WTC11 (cell line): Measurements from ENCODE around the gene KIF26A. TPM values are rescaled to one million over a fixed set of nuclear protein-coding genes. Genes with fewer than 3 reads are reported as not detected.

Source experiments
- ATAC-seq: fragments of 200-7000 bp; cut with Tn5 transposase; 2 replicates; pipeline ENCODE4 v1.10.0; 2021; ENCODE audit warnings: mild to moderate bottlenecking, moderate library complexity
- CTCF ChIA-PET: fragments of 300-600 bp; sonication (Branson Sonifier 250); formaldehyde crosslinking; loops from one replicate; lab custom pipeline; 2021; ENCODE audit warnings: antibody characterized with exemption; lab: Charles Lee
- POLR2A ChIA-PET: fragments of 350-600 bp; sonication (Branson Sonifier 250); formaldehyde crosslinking; loops from one replicate; lab custom pipeline; 2021; ENCODE audit warnings: antibody characterized with exemption; lab: Charles Lee
- DNase-seq: peaks from one replicate; pipeline ENCODE4 v3.0.0; 2021; ENCODE audit warnings: low spot score
- H3K27ac Mint-ChIP-seq: 2 replicates; pipeline ENCODE4 v1.8.0; 2021; ENCODE audit warnings: mixed read lengths
- H3K27me3 Mint-ChIP-seq: 2 replicates; pipeline ENCODE4 v1.8.0; 2021; ENCODE audit warnings: low read depth, mild to moderate bottlenecking, moderate library complexity, mixed read lengths
- H3K36me3 Mint-ChIP-seq: 2 replicates; pipeline ENCODE4 v1.8.0; 2021; ENCODE audit warnings: mixed read lengths
- H3K4me1 Mint-ChIP-seq: 2 replicates; pipeline ENCODE4 v1.8.0; 2022; ENCODE audit warnings: mixed read lengths
- H3K4me3 Mint-ChIP-seq: 2 replicates; pipeline ENCODE4 v1.8.0; 2021; ENCODE audit warnings: mild to moderate bottlenecking, moderate library complexity, mixed read lengths
- H3K9me3 Mint-ChIP-seq: 2 replicates; pipeline ENCODE4 v1.8.0; 2021; ENCODE audit warnings: mixed read lengths
- CDX4 ChIP-seq: fragments of 250-450 bp; sonication (Bioruptor Pico); IDR thresholded peaks from 2 replicates; pipeline ENCODE4 v1.9.0; 2021; ENCODE audit warnings: moderate library complexity, mild to moderate bottlenecking, inconsistent platforms, borderline replicate concordance
- ETV6 ChIP-seq: sonication (generic); formaldehyde crosslinking; IDR thresholded peaks from 2 replicates; pipeline ENCODE4 v1.8.1; 2022; ENCODE audit warnings: mild to moderate bottlenecking, missing genetic modification reagents
- FOXP4 ChIP-seq: sonication (generic); formaldehyde crosslinking; IDR thresholded peaks from 2 replicates; pipeline ENCODE4 v1.8.0; 2022; ENCODE audit warnings: mild to moderate bottlenecking, missing genetic modification reagents
- KAT7 ChIP-seq: sonication (generic); formaldehyde crosslinking; IDR thresholded peaks from 2 replicates; pipeline ENCODE4 v1.8.1; 2023; ENCODE audit warnings: missing genetic modification reagents, mild to moderate bottlenecking, borderline replicate concordance
- NFE2L1 ChIP-seq: sonication (generic); formaldehyde crosslinking; IDR thresholded peaks from 2 replicates; pipeline ENCODE4 v1.8.1; 2023; ENCODE audit warnings: missing genetic modification reagents
- SP1 ChIP-seq: sonication (generic); formaldehyde crosslinking; conservative IDR thresholded peaks from 2 replicates; pipeline ENCODE4 v1.8.1; 2022; ENCODE audit warnings: missing genetic modification reagents
- STAT6 ChIP-seq: sonication (generic); formaldehyde crosslinking; conservative IDR thresholded peaks from 2 replicates; pipeline ENCODE4 v1.8.1; 2023; ENCODE audit warnings: mild to moderate bottlenecking, low read depth, missing genetic modification reagents, moderate library complexity
- TEAD1 ChIP-seq: sonication (generic); formaldehyde crosslinking; IDR thresholded peaks from 2 replicates; pipeline ENCODE4 v1.8.0; 2022; ENCODE audit warnings: mild to moderate bottlenecking, missing genetic modification reagents
- USF1 ChIP-seq: sonication (generic); formaldehyde crosslinking; IDR thresholded peaks from 2 replicates; pipeline ENCODE4 v1.8.0; 2022; ENCODE audit warnings: mild to moderate bottlenecking, missing genetic modification reagents
- ZBTB43 ChIP-seq: sonication (generic); formaldehyde crosslinking; IDR thresholded peaks from 2 replicates; pipeline ENCODE4 v1.8.1; 2023; ENCODE audit warnings: mild to moderate bottlenecking, missing genetic modification reagents
- total RNA-seq: library from RNA; stranded (reverse); gene quantifications from 3 replicates; pipeline ENCODE4 v1.2.3, GENCODE V29; 2021

The KIF26A gene
- total RNA-seq, 1 experiment from 2014 or later = 53.4 TPM

- no peak overlapping the region for H3K27ac Mint-ChIP-seq
- H3K4me1 Mint-ChIP-seq = no peaks in the 10 kb centered on the region
- H3K4me3 Mint-ChIP-seq = no peak overlapping the region
- DNase-seq (no peak), ATAC-seq (no peak)
- H3K27me3 Mint-ChIP-seq = no peaks in the 10 kb centered on the region
- ChIA-PET CTCF (interaction anchor here (1.9 kb wide), 1 partner anchor 23 kb away, joined by 6 read pairs; no protein-coding TSS in a partner anchor), POLR2A (no interaction called here)
- TF ChIP-seq KAT7 (CRISPR knock-in tag) = no peak
- no peak for TF ChIP-seq TEAD1 (CRISPR knock-in tag)
- no peak for TF ChIP-seq FOXP4 (CRISPR knock-in tag)
- TF ChIP-seq CDX4 (CRISPR knock-in tag) = no peak
- no peak for TF ChIP-seq ZBTB43
- TF ChIP-seq ETV6 (CRISPR knock-in tag) = no peak
- TF ChIP-seq SP1 (CRISPR knock-in tag) = no peak
- H3K9me3 Mint-ChIP-seq = no peaks in the 10 kb centered on the region
- H3K36me3 Mint-ChIP-seq = no peaks in the 10 kb centered on the region
Measured at GRCh38 chr14:104101086-104101621, 37.2 kb upstream of the KIF26A start.

GRCh38 chr14:104101651-104102281 is 36.6 kb upstream of the KIF26A start:
- POLR2A ChIA-PET = no interaction called here
- H3K36me3 Mint-ChIP-seq = no peaks in the 10 kb centered on the region
- DNase-seq = no peak

More at GRCh38 chr14:104101651-104102281, 36.6 kb upstream of the KIF26A start:
- TF ChIP-seq NFE2L1 (CRISPR knock-in tag) = no peak
- no peak for TF ChIP-seq CDX4 (CRISPR knock-in tag)
- no peak for TF ChIP-seq STAT6 (CRISPR knock-in tag)
- no peak for TF ChIP-seq USF1 (CRISPR knock-in tag)
- no peaks in the 10 kb centered on the region for H3K27me3 Mint-ChIP-seq
- no peak for ATAC-seq
- no peaks in the 10 kb centered on the region for H3K4me1 Mint-ChIP-seq
- no peaks in the 10 kb centered on the region for H3K9me3 Mint-ChIP-seq
- CTCF ChIA-PET = interaction anchor here (1.9 kb wide), 1 partner anchor 24 kb away, joined by 6 read pairs; no protein-coding TSS in a partner anchor
- no peak overlapping the region for H3K4me3 Mint-ChIP-seq
- H3K27ac Mint-ChIP-seq = no peak overlapping the region
